Measurements from ENCODE around the gene WDR88.
"Not testable (repeated sequence)": the region's sequence is repeated elsewhere in the genome, so short reads cannot be mapped to it uniquely, and the experiment has no call there.

WDR88 gene

DNA sequence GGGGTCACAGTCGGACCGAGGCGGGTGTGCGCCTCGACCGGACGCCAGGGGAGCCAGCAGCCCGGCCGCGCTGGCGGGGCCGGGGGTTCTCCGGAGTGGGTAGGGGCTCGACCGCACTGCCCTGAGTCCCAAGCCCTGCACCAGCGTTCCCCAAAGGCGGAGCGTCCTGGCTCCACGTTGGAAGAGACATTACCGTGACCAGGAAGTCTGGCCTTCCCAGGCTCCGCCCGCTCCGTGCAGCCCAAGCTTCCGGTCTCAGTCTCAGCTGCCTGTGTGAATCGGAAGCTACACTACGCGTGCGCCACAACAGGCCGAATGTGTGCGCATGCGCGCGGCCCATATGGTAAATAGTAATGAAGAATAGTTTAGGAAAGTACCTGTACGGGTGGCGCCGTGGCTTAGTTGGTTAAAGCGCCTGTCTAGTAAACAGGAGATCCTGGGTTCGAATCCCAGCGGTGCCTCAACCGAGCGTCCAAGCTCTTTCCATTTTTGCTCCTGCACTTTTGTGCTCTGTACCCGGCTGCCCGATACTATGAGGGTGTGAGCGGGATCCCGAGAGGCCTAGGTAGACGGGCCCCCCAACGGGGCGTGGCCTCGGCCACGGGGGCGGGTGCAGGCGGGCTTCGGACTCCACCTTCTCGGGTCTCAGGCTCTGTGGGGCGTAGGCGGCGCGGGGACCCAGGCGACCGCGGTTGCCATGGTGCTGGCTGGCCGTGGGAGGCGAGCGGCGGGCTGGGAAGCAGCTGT is 44.9 kb downstream of the WDR88 start:
- Histone ChIP-seq H3K9me3 (no peaks in the 10 kb centered on the region), H3K27me3 (no peaks in the 10 kb centered on the region), H3K4me2 (peak overlapping the region; percentile 90), H4K20me1 (no peaks in the 10 kb centered on the region), H3K4me3 (peak overlapping the region; percentile 78), H3K36me3 (no peaks in the 10 kb centered on the region), H3K4me1 (peaks cover 66% of the 10 kb centered on the region), H3K9ac (peak overlapping the region; percentile 94), H3K27ac (peak overlapping the region; percentile 91)
- TF ChIP-seq Cebpa-rat (IDR thresholded peaks at IDR 0.05): no peak

DNA sequence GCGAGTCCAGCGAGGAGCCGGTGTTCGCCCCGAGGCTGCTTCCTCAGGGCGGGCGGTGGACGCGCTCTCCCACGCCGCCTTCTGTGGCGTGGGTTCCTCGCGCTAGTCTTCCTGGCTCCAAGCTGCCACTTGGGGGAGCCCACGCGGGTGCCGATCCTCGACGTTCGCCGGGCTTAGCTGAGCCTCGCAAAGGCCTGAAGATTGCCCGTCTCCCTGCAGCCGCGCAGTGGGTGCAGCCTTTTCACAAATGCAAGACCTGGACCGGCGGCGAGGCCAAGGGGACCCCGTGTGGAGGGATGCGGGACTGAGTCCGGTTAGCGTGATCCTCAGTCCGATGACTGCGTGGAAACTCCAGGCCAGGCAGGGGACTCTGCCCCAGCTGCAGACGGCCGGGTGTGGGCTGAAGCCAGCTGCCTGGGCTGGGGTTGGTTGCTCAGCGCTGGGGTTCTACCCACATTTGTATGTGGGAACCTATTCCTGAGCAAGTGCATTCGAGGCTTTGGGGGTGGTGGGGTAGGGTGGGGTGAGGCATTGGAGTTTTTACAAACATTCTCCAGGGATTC is 45.6 kb downstream of the WDR88 start:
- Histone ChIP-seq H3K36me3 (no peaks in the 10 kb centered on the region), H3K4me1 (peaks cover 64% of the 10 kb centered on the region), H3K9ac (peak overlapping the region; percentile 66), H3K27me3 (no peaks in the 10 kb centered on the region), H3K4me2 (peak overlapping the region; percentile 90), H4K20me1 (no peaks in the 10 kb centered on the region), H3K4me3 (peak overlapping the region; percentile 78), H3K27ac (peak overlapping the region; percentile 62), H3K9me3 (no peaks in the 10 kb centered on the region)
- TF ChIP-seq Cebpa-rat (IDR thresholded peaks at IDR 0.05): no peak

DNA sequence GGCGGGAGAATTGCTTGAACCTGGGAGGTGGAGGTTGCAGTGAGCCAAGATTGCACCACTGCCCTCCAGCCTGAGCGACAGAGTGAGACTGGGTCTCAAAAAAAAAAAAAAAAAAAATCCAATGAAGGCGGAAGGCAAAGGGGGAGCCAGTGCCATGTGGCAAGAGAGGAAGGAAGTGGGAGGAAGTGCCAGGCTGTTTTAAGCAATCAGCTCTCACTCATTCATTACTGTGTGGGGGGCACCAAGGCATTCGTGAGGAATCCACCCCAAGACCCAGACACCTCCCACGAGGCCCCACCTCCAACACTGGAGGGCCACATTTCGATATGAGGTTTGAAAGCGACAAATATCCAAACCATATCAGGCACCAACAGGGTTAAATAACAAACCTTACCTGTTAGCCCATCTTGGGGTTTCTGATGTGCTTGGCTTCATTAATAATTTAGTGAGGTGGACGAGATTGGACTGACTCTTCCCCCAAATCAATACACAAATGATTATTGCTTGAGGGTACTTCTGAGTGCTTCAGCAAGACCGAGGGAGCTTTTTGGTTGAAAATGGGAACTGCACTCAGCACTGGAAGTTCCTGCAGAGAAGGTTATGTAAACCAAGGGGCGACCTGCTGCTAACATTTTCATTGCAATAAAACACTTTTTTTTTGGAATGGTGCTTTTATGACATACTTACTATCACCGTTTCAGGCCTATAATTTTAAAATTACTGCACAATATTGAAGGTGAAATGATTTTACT is 54.7 kb downstream of the WDR88 start:
- Histone ChIP-seq H4K20me1 (no peaks in the 10 kb centered on the region), H3K4me2 (peak overlapping the region; percentile 88), H3K36me3 (no peaks in the 10 kb centered on the region), H3K4me1 (peaks cover 62% of the 10 kb centered on the region), H3K27me3 (no peaks in the 10 kb centered on the region), H3K27ac (peak overlapping the region; percentile 64), H3K4me3 (peak overlapping the region; percentile 38; the same call in 1 of the 2 replicates), H3K9me3 (no peaks in the 10 kb centered on the region), H3K9ac (peak overlapping the region; percentile 59; the same call in 1 of the 2 replicates)
- peak; percentile 62; the same call in 1 of the 2 replicates for TF ChIP-seq Cebpa-rat (IDR thresholded peaks at IDR 0.05)

DNA sequence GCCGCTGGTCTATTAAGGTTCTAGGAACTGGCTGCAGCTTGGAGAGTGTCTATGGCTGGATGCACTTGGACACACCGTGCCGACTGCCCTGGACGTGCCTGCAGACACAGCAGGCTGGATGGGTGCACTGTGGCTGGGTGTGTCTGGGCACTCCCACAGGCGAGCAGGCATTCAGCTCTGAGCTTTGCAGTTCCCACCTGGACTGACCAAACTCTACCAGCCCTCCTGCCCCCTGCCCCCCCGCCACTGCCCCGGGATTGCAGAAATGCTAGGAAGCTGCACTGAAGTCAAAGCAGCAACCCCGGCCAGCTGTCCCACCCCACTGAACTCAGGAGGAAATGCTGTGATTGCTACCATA is 55.2 kb downstream of the WDR88 start:
- Histone ChIP-seq H4K20me1 (no peaks in the 10 kb centered on the region), H3K9ac (no peak overlapping the region), H3K27me3 (no peaks in the 10 kb centered on the region), H3K9me3 (no peaks in the 10 kb centered on the region), H3K4me1 (peaks cover 56% of the 10 kb centered on the region), H3K36me3 (no peaks in the 10 kb centered on the region), H3K4me2 (peak overlapping the region; percentile 88), H3K27ac (peak overlapping the region; percentile 64; the same call in 1 of the 2 replicates), H3K4me3 (no peak overlapping the region)
- TF ChIP-seq Cebpa-rat (IDR thresholded peaks at IDR 0.05): no peak

- Histone ChIP-seq H3K4me1 (peaks cover 53% of the 10 kb centered on the region), H3K36me3 (no peaks in the 10 kb centered on the region), H4K20me1 (no peaks in the 10 kb centered on the region), H3K27me3 (no peaks in the 10 kb centered on the region), H3K9ac (no peak overlapping the region), H3K4me2 (no peak overlapping the region), H3K4me3 (no peak overlapping the region), H3K27ac (no peak overlapping the region), H3K9me3 (no peaks in the 10 kb centered on the region)
- TF ChIP-seq Cebpa-rat (IDR thresholded peaks at IDR 0.05): no peak
These were observed 57.5 kb downstream of the WDR88 start for GRCh38 chr19:33189453-33189852.

GRCh38 chr19:33191092-33191491 is 59.2 kb downstream of the WDR88 start:
- H3K4me3 ChIP-seq, H3K27me3 ChIP-seq, H3K9ac ChIP-seq, H3K27ac ChIP-seq, H3K4me2 ChIP-seq, H3K9me3 ChIP-seq, H3K36me3 ChIP-seq: not testable (repeated sequence)
- peaks cover 46% of the 10 kb centered on the region for H3K4me1 ChIP-seq
- peaks cover 11% of the 10 kb centered on the region for H4K20me1 ChIP-seq

DNA sequence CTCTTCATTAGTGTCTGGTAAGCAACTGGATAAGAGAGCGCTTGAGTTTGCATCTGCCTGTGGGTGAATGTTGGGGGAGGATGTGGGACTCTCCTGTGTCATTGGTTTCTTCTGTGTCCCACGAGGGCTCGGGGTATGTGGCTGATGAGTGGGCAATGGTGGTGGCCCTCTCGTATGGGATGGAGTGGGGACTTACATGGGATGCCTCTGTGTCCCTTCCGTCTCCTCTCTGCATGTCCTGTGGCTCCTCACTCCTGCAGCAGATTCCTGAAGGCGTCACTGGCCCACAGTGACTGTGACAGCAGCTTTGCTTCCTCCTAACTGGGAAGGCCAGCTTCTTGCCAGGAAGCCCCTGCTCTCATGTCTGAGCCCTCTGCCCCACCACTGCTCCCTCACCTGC is 59.6 kb downstream of the WDR88 start:
- no peak overlapping the region for H3K4me2 ChIP-seq
- no peaks in the 10 kb centered on the region for H3K9me3 ChIP-seq
- TF ChIP-seq Cebpa-rat (IDR thresholded peaks at IDR 0.05): no peak
- no peak overlapping the region for H3K9ac ChIP-seq
- H3K4me3 ChIP-seq: no peak overlapping the region
- H4K20me1 ChIP-seq: peaks cover 15% of the 10 kb centered on the region
- peaks cover 46% of the 10 kb centered on the region for H3K4me1 ChIP-seq
- H3K36me3 ChIP-seq: peaks cover 2% of the 10 kb centered on the region; the same call in 1 of the 2 replicates
- H3K27me3 ChIP-seq: no peaks in the 10 kb centered on the region
- no peak overlapping the region for H3K27ac ChIP-seq

DNA sequence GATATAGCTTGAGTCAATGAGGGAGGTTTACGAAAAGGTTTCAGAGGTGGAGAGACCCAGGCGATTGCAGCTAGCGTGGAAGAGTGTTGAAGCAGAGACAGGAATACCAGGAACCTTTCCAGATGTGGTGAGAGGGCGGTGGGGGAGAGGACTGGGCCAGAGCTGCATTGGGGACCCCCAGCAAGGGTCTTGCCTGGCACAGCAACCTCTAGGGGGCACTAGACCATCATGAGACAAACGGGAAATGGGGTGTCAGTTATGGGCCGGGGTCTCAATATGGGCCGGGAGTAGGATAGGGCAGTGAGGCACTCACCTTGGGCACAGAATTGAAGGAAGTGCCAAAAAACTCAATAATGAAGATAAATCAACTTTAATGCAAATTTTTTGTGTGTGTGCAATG is 60.1 kb downstream of the WDR88 start:
- no peak overlapping the region for H3K4me2 ChIP-seq
- H3K27ac ChIP-seq: no peak overlapping the region
- no peak overlapping the region for H3K9ac ChIP-seq
- no peak overlapping the region for H3K4me3 ChIP-seq
- peaks cover 8% of the 10 kb centered on the region for H3K36me3 ChIP-seq
- peaks cover 46% of the 10 kb centered on the region for H3K4me1 ChIP-seq
- H3K27me3 ChIP-seq: no peaks in the 10 kb centered on the region
- H3K9me3 ChIP-seq: no peaks in the 10 kb centered on the region
- TF ChIP-seq Cebpa-rat (IDR thresholded peaks at IDR 0.05): no peak
- H4K20me1 ChIP-seq: peaks cover 20% of the 10 kb centered on the region

GRCh38 chr19:33193269-33193864 is 61.5 kb downstream of the WDR88 start:
- Histone ChIP-seq H3K4me1 (peaks cover 36% of the 10 kb centered on the region), H4K20me1 (peaks cover 34% of the 10 kb centered on the region), H3K9me3 (no peaks in the 10 kb centered on the region), H3K4me2 (peak overlapping the region; percentile 92), H3K27me3 (no peaks in the 10 kb centered on the region), H3K27ac (no peak overlapping the region), H3K9ac (no peak overlapping the region; the same call in 1 of the 2 replicates), H3K4me3 (peak overlapping the region; percentile 83), H3K36me3 (peaks cover 21% of the 10 kb centered on the region)
- TF ChIP-seq Cebpa-rat (IDR thresholded peaks at IDR 0.05): no peak
